Parathyroid adenoma (tissue), 2 donors: ENCODE measurements around the gene C3orf70.

ENCODE experiments used
- H2AFZ ChIP-seq: fragments of 300-600 bp; sonication (generic); one replicate; pipeline ENCODE4 v1.7.0; 2017; ENCODE audit warnings: antibody characterized with exemption, mild to moderate bottlenecking
- H3K27ac ChIP-seq: fragments of 300-600 bp; sonication (generic); one replicate; pipeline ENCODE4 v1.7.0; 2017
- H3K27me3 ChIP-seq: fragments of 300-600 bp; sonication (generic); one replicate; pipeline ENCODE4 v1.7.0; 2017; ENCODE audit warnings: low read length; ENCODE audit not compliant: control insufficient read depth, insufficient read depth
- H3K36me3 ChIP-seq: fragments of 300-600 bp; sonication (generic); one replicate; pipeline ENCODE4 v1.7.0; 2017; ENCODE audit warnings: low read length; ENCODE audit not compliant: control insufficient read depth, insufficient read depth
- H3K4me1 ChIP-seq: fragments of 300-600 bp; sonication (generic); one replicate; pipeline ENCODE4 v1.7.0; 2017; ENCODE audit warnings: control low read depth
- H3K4me2 ChIP-seq: fragments of 300-600 bp; sonication (generic); one replicate; pipeline ENCODE4 v1.7.0; 2017; ENCODE audit warnings: low read length
- H3K4me3 ChIP-seq: fragments of 300-600 bp; sonication (generic); one replicate; pipeline ENCODE4 v1.7.0; 2017; ENCODE audit warnings: low read depth, low read length
- H3K79me2 ChIP-seq: fragments of 300-600 bp; sonication (generic); one replicate; pipeline ENCODE4 v1.7.0; 2017; ENCODE audit warnings: control low read depth
- H3K9ac ChIP-seq: fragments of 300-600 bp; sonication (generic); one replicate; pipeline ENCODE4 v1.7.0; 2017; ENCODE audit warnings: mild to moderate bottlenecking
- H3K9me3 ChIP-seq: fragments of 300-600 bp; sonication (generic); one replicate; pipeline ENCODE4 v1.7.0; 2017; ENCODE audit warnings: low read length; ENCODE audit not compliant: control insufficient read depth
- TF ChIP-seq, protein P1 (sequence below): fragments of 300-600 bp; sonication (generic); IDR thresholded peaks from one replicate; pipeline ENCODE4 v1.7.0; 2017; ENCODE audit warnings: antibody characterized with exemption, mild to moderate bottlenecking
- donor health status: primary hyperparathyroidism.

The C3orf70 gene

GRCh38 chr3:185081521-185081920 lies 71.3 kb downstream of the C3orf70 start:
- H3K79me2 ChIP-seq, result no peaks in the 10 kb centered on the region
- no peaks in the 10 kb centered on the region for H3K9me3 ChIP-seq
- peaks cover 5% of the 10 kb centered on the region for H3K4me1 ChIP-seq
- no peaks in the 10 kb centered on the region for H3K27me3 ChIP-seq
- H3K27ac ChIP-seq, result no peak overlapping the region
- no peaks in the 10 kb centered on the region for H3K36me3 ChIP-seq
- no peak overlapping the region for H3K9ac ChIP-seq
- no peak overlapping the region for H3K4me2 ChIP-seq
- H3K4me3 ChIP-seq, result no peak overlapping the region
- TF ChIP-seq, protein P1, sequence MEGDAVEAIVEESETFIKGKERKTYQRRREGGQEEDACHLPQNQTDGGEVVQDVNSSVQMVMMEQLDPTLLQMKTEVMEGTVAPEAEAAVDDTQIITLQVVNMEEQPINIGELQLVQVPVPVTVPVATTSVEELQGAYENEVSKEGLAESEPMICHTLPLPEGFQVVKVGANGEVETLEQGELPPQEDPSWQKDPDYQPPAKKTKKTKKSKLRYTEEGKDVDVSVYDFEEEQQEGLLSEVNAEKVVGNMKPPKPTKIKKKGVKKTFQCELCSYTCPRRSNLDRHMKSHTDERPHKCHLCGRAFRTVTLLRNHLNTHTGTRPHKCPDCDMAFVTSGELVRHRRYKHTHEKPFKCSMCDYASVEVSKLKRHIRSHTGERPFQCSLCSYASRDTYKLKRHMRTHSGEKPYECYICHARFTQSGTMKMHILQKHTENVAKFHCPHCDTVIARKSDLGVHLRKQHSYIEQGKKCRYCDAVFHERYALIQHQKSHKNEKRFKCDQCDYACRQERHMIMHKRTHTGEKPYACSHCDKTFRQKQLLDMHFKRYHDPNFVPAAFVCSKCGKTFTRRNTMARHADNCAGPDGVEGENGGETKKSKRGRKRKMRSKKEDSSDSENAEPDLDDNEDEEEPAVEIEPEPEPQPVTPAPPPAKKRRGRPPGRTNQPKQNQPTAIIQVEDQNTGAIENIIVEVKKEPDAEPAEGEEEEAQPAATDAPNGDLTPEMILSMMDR, result no peak
- no peak overlapping the region for H2AFZ ChIP-seq

GRCh38 chr3:185079625-185080024 lies 73.2 kb downstream of the C3orf70 start:
- Histone ChIP-seq H3K79me2 (no peaks in the 10 kb centered on the region), H2AFZ (peak overlapping the region; percentile 22), H3K4me3 (no peak overlapping the region), H3K27me3 (no peaks in the 10 kb centered on the region), H3K27ac (peak overlapping the region; percentile 40), H3K9ac (no peak overlapping the region), H3K4me2 (no peak overlapping the region), H3K4me1 (peaks cover 5% of the 10 kb centered on the region), H3K9me3 (no peaks in the 10 kb centered on the region), H3K36me3 (no peaks in the 10 kb centered on the region)
- TF ChIP-seq, protein P1, result no peak

- no peak overlapping the region for H3K4me3 ChIP-seq
- H3K79me2 ChIP-seq, result no peaks in the 10 kb centered on the region
- no peak overlapping the region for H3K4me2 ChIP-seq
- TF ChIP-seq, protein P1, result no peak
- H3K9ac ChIP-seq, result no peak overlapping the region
- no peak overlapping the region for H3K27ac ChIP-seq
- no peaks in the 10 kb centered on the region for H3K27me3 ChIP-seq
- H3K4me1 ChIP-seq, result peaks cover 5% of the 10 kb centered on the region
- H3K36me3 ChIP-seq, result no peaks in the 10 kb centered on the region
- H3K9me3 ChIP-seq, result no peaks in the 10 kb centered on the region
- H2AFZ ChIP-seq, result no peak overlapping the region
These were observed 76.6 kb downstream of the C3orf70 start for GRCh38 chr3:185076219-185076618.

DNA sequence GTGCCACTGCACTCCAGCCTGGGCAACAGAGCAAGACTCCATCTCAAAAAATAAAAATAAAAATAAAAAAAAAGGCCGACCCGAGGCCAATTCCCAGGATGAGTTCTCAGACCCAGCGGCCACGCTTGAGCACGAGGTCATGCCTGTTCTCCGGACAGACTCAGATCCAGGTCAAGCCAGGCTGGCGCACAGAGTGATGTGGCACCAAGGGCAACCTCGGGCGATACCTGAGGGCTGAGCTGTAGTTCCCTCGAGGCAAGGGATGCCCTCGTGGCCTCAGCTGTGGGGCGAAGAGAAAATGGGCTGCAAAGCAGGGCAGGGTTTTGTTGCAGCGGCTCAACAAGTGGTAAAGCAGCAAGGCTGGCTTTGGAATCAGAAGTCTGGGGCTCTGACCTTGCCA lies 77.3 kb downstream of the C3orf70 start:
- H3K9me3 ChIP-seq, result no peaks in the 10 kb centered on the region
- no peak overlapping the region for H3K4me3 ChIP-seq
- H3K4me2 ChIP-seq, result no peak overlapping the region
- H3K4me1 ChIP-seq, result peaks cover 5% of the 10 kb centered on the region
- H3K9ac ChIP-seq, result no peak overlapping the region
- no peaks in the 10 kb centered on the region for H3K27me3 ChIP-seq
- TF ChIP-seq, protein P1, result no peak
- no peaks in the 10 kb centered on the region for H3K79me2 ChIP-seq
- H3K36me3 ChIP-seq, result no peaks in the 10 kb centered on the region
- no peak overlapping the region for H3K27ac ChIP-seq
- no peak overlapping the region for H2AFZ ChIP-seq

DNA sequence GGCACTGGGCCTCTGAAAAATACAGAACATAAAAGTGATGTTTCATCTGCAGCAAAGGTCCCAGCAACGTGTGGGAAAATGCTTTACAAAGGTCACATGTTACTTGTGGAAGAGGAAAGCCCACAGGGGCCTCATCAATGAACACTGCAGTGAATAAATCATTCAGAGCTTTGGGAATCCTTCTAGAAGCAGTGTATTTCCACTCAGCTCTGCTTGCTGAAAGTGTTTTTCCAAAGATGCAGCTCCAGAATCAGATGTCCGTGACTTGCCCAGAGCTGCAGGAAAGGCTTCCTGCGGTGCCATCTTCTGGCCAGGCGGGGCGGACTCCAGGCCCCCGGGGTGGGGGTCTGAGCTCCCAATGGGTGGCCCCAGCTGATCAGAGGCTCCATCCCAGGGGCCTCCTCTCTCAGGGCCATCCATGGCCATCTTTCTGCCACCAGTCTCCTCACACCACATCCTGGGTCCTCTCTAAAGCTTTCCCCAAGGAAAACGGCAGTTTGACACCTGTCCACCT lies 81.5 kb downstream of the C3orf70 start:
- H3K4me2 ChIP-seq, result no peak overlapping the region
- no peaks in the 10 kb centered on the region for H3K79me2 ChIP-seq
- H3K27me3 ChIP-seq, result no peaks in the 10 kb centered on the region
- H3K4me1 ChIP-seq, result no peaks in the 10 kb centered on the region
- no peaks in the 10 kb centered on the region for H3K36me3 ChIP-seq
- no peak overlapping the region for H2AFZ ChIP-seq
- TF ChIP-seq, protein P1, result no peak
- no peak overlapping the region for H3K4me3 ChIP-seq
- no peak overlapping the region for H3K9ac ChIP-seq
- H3K9me3 ChIP-seq, result no peaks in the 10 kb centered on the region
- no peak overlapping the region for H3K27ac ChIP-seq
